Neural progenitor cell (in vitro differentiated cells): ENCODE measurements around the gene ZNF618.

Experiments
- EZH2 ChIP-seq: fragments of 200-600 bp; sonication (generic); IDR thresholded peaks from 2 replicates; pipeline ENCODE4 v1.6.1; 2017; ENCODE audit warnings: antibody characterized with exemption, mild to moderate bottlenecking, moderate library complexity
- TF ChIP-seq, protein P1 (sequence below): fragments of 200-600 bp; sonication (generic); IDR thresholded peaks from 2 replicates; pipeline ENCODE4 v1.5.1; 2017; ENCODE audit warnings: antibody characterized with exemption, mild to moderate bottlenecking

DNA sequence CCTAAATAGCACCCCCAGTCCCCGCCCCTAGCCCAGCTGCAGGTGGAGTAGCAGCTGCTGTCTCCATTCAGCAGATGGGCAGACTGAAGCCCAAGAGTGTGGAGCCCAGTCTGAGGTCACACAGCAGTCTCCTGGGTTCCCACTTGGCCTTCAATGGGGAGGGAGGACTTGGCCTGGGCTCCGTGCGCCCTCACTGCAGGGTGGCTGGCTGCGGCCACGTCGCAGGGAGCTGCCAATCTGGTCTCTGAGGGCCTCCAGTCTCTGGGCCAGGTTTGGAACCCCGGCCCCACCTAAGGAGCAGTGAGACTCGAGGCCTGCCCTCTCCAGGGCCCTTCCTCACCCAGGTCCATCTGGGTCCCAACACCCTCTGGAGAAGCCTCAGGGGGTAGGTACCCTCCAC lies 215.6 kb downstream of the ZNF618 start:
- TF ChIP-seq, protein P1, sequence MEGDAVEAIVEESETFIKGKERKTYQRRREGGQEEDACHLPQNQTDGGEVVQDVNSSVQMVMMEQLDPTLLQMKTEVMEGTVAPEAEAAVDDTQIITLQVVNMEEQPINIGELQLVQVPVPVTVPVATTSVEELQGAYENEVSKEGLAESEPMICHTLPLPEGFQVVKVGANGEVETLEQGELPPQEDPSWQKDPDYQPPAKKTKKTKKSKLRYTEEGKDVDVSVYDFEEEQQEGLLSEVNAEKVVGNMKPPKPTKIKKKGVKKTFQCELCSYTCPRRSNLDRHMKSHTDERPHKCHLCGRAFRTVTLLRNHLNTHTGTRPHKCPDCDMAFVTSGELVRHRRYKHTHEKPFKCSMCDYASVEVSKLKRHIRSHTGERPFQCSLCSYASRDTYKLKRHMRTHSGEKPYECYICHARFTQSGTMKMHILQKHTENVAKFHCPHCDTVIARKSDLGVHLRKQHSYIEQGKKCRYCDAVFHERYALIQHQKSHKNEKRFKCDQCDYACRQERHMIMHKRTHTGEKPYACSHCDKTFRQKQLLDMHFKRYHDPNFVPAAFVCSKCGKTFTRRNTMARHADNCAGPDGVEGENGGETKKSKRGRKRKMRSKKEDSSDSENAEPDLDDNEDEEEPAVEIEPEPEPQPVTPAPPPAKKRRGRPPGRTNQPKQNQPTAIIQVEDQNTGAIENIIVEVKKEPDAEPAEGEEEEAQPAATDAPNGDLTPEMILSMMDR, result no peak
- no peak for TF ChIP-seq EZH2
